HG02885 (cell line): Measurements from ENCODE around the gene CLDN10.
"Not testable (repeated sequence)": the region's sequence is repeated elsewhere in the genome, so short reads cannot be mapped to it uniquely, and the experiment has no call there.

Experiments
- ATAC-seq: cut with Tn5 transposase; IDR thresholded peaks from one replicate; pipeline ENCODE4 v1.9.1; 2021; ENCODE audit warnings: mild to moderate bottlenecking; ENCODE audit not compliant: unreplicated experiment, poor library complexity

Gene CLDN10, protein sequence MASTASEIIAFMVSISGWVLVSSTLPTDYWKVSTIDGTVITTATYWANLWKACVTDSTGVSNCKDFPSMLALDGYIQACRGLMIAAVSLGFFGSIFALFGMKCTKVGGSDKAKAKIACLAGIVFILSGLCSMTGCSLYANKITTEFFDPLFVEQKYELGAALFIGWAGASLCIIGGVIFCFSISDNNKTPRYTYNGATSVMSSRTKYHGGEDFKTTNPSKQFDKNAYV

DNA sequence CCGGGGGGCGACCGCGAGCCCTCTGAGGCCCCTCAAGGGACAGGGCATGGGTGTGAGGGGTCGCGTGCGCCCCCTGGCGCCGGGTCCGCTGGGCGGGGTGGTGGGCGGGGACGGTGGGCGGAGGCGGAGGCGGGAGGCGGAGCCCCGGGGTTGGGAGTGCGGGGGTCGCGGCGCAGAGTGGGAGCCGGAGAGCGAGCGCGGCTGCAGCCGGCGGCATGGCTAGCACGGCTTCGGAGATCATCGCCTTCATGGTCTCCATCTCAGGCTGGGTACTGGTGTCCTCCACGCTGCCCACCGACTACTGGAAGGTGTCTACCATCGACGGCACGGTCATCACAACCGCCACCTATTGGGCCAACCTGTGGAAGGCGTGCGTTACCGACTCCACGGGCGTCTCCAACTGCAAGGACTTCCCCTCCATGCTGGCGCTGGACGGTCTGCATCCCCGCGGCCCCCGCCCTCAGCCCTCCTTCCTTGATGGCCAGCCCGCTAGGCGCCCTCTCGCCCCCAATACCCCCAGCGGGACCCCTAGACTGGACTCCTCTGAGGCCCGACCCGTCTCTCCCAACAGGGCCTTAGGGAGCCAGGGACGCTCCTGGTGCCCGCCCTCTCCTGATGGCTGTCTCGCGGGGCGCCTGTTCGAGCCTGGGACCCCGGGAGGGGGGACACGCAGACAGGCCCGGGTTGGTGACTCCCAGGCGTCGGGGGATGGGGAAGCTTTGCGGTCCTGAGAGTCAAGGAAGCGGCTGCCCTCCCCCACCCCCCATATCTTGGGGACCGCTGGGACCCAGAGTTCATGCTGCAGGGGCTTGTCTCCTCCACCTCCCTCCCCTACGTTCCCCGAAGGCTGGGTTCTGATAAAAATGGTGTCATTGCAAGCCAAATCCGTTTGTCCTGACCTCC, at the start of gene CLDN10:
Gene CLDN10, plus strand, starts transcription at position 182 of the 903 bp plus-strand sequence. Its CDS starts 34 bp downstream, at position 216.
- no peak for ATAC-seq

DNA sequence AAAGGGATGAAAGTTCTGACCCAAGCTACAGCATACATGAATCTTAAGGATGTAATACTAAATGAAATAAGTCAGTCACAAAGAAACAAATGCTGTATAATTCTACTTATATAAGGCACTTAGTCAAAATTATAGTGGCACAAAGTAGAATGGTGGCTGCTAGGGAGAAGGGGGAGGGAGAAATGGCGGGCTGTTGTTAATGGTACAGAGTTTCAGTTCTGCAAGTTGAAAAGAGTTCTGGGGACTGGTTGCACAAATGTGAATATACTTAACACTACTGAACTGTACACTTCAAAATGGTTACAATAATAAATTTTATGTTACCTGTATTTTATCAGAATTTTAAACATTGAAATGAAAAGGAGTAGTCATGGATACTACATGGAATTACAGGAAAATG, 48.9 kb upstream of the CLDN10 start:
- no peak for ATAC-seq

DNA sequence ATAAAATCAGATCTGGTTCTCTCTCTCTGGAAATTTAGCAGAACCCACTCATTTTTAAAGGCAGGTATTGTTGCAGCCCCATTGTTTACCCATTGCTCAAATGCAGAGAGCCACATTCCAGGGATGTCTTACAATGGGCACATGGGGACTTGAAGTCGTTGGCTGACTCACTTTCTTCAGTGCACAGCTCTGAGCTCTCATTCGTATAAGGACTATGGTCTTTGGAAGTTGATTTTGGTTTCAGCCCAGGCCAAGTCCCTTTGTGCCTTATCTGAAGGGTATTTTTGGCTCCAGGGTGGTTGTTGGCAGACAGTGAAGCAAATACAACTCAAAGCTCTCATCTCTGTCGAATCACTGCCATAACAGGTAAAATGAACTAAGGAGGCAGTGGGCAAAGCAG, 47.3 kb upstream of the CLDN10 start:
- no peak for ATAC-seq

DNA sequence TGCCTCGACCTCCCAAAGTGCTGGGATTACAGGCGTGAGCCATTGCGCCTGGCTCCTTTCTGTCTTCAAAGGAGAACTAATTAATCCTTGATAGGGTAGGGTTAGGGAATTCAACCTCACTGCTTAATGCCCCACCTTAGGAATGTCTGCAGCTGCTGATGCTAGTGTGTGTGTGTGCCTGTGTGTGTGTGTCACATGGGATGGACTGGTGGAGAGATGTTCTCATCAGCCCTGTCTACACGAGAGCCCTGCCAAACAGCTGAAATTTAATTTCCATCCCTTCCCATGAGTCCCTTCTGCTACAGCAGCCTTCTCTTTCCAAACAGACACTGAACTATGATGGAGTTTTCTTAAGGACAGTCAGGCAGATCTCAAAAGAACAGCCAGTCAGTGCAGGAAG, 46.5 kb upstream of the CLDN10 start:
- no peak for ATAC-seq

DNA sequence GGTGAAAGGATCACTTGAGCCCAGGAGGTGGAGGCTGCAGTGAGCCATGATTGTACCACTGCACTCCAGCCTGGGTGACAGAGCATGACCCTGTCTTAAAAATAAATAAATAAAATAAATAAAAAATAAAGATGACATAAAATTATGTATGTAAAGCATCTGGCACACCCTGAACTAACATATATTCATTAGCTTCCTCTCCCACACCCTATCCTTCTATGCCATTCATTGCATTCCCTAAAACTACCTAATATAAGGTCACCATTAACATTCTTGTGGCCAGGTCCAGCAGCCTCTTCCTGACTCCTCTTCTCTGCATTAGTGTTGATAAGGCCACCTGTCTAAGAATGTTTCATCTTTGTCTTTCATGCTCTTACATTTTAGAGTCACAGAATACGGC, 44.5 kb upstream of the CLDN10 start:
- ATAC-seq, result no peak

DNA sequence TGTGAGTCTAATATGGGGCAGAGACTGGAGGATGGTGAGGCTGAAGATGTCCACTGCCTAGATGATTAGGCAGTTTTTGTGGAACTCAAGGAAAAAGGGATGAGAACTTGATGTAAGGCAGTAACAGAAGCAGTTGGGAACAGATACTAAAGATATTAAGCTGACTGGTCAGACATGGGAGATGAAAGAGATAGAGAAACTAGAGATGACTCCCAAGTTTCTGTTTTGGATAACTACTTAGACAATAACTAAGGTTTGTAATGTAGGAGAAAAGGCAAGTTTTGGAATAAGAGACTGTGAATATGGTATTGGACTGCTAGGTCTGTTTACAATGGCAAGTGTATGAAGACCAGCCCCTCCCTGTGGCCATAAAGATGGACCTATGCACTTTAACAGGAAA, 43.5 kb upstream of the CLDN10 start:
- ATAC-seq, result no peak

DNA sequence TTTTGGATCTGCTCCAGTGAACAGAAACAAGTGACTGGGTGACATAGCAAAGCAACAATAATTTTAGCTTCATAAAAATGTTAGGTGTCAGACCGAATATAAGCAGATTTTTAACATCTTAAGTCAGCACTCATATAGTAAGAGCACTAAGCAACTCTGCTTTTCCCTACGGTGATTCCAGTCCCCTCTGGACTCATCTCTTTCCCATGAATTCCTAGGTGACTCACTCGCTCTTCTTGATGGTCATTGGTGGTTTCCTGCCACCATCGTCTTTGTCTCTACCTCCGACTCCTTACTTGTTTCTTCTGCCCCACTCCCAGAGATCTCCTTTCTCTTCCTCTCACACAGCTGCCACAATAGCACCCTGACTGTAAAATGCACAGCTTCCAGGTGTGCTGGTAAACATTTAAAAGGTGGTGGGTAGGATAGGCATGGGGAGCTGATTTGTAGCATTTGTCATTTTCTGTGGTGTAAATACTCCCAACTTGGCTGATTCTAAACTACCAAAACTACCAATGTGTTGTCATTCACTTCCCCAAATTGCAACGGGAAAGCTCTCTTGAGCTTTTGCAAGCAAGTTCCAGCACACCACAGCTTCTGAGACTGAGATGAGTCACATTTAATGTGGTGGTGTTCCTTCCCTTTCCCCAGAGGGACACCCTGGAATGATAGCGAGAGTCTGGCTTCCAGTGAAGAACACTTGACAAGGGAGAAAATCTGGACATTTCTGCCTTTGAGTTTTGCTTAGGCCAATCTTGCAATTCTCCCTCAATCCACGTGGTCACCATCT, 42.8 kb upstream of the CLDN10 start:
- ATAC-seq, result no peak

DNA sequence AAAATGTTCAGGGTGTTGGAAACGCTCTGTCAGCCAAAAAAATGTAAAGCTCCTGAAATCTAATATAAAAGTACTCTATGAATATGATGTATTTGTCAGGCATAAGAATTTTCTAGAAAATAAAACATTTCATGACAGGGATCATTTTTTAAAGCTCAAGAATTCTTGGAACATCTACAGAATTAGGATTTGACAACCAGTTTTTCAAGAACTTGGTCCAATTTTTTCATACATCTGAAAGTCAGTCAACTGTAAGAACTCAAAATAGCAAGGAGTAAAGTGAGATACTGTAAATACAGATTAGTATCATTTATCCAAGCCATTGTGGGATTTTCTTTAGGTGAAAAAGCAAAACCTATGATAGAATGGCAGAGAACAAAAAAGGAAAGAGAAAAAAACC, 41.6 kb upstream of the CLDN10 start:
- ATAC-seq, result no peak

DNA sequence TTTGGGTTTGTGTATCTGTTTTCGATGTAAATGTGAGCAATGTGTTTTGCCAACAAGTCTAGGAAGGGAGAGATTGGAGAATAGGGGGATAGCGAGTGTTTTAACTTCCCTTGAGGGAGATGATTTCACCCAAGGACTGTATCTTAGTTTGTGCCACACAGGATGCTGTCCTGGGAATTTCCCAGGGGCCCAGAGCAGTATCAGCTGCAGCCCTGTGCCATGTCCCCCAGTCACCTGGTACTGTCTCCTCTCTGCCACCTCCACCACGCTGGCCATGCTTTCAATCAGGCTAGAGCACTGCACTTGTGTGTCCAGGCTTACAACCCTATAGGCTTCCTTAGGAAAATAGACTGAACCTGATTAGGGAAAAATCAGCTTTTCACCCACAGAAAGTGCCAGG, 40.1 kb upstream of the CLDN10 start:
- no peak for ATAC-seq

DNA sequence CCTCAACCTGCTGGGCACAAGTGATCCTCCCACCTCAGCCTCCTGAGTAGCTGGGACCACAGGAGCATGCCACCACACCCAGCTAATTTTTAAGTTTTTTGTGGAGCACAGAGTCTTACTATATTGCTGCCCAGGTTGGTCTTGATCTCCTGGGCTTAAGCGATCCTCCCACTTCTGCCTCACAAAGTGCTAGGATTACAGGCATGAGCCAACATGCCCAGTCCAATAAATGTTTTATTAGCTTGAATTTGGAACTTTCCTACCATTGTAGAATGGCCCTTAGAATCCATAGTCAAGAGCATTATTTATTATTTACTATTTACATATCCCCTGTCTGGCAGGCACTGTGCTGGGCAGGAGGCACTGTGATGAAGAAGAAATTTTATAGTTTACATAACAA, 39.6 kb upstream of the CLDN10 start:
- ATAC-seq, result no peak

DNA sequence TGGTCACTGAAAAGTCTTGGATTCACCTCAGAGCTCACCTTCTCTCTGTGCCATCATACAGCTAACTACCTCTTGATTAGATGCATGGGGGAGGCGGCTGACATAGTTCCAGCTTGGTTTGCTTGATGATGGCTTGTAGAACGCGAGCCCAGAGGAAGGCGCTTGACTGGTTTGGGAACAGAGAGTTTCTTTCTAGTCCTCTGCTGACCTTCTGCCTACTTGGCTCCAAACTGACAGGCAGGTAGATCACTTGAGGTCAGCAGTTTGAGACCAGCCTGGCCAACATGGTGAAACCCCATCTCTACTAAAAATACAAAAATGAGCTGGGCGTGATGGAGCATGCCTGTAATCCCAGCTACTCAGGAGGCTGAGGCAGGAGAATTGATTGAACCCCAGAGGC, 36.9 kb upstream of the CLDN10 start:
- ATAC-seq, result not testable (repeated sequence)

DNA sequence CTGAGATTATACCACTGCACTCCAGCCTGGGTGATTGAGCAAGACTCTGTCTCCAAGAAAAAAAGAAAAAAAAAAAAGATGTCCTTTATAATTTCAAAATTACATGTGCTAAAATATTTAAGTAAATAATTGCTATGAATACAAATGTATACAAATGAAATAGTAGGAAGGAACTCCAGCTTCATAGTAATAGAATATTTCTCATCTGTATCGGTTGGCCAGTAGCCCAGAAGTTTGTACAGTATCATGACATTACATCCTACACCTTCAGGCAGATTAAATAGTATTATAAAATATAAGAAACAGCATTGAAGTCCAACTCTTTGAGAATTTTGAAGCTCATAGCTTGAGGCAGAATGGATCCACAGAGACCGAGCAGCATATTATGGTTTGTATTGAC, 36.5 kb upstream of the CLDN10 start:
- ATAC-seq, result no peak

DNA sequence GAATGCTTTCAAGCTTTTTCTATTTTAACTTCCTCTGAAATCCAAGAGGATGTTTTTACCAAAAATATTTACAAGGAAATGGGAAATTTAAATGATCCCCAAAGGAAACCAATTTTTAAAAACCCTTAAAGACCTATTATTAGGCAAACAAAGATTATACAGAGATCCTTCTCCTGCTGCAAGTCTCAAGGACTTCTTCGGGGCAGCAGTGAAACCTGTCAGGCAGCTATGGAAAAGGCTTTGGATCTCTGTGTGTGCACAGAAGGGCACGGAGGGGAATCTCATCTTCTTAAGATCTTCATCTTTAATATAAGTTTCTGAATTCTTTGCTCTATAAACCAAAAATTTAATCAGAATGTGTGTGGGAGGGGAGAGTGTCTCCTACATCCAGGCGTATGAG, 36.0 kb upstream of the CLDN10 start:
- no peak for ATAC-seq

DNA sequence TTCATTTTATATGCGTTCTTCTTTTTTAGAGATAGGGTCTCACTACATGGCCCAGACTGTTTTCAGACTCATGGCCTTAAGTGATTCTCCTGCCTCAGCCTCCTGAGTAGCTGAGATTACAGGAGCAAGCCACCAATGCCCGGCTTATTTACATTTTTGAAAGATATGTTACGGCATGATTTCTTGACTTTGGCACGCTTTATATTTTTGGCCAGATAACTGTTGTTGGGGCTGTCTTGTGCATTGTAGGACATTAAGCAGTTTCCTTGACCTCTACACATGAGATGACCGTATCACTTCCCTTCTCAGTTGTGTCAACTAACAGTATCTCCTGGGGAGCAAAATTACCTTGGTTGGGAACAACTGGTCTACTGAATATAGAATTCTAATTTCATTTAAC, 28.9 kb upstream of the CLDN10 start:
- no peak for ATAC-seq

DNA sequence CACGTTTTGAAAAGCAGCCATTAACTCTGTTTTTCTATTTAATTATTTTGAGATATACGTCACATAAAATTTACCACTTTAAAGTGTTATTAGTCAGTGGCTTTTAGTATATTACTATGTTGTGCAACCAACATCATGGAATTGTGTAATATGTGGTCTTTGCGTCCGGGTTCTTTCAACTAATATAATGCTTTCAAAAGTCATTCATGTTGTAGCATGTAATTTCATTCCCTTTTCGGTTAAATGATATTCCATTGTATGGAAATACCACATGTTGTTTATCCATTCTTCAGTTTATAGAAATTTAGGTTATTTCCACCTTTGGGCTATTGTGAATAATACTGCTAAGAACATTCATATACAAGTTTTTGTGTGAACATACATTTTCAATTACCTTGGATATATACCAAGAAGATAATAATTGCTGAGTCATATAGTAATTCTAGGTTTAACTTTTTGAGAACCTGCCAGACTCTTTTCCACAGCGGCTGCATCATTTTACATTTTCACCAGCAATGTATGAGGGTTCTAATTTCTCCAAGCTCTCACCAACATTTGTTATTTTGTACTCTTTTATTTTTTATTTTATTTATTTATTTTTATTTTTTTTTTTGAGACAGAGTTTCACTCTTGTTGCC, 28.1 kb upstream of the CLDN10 start:
- ATAC-seq, result no peak

DNA sequence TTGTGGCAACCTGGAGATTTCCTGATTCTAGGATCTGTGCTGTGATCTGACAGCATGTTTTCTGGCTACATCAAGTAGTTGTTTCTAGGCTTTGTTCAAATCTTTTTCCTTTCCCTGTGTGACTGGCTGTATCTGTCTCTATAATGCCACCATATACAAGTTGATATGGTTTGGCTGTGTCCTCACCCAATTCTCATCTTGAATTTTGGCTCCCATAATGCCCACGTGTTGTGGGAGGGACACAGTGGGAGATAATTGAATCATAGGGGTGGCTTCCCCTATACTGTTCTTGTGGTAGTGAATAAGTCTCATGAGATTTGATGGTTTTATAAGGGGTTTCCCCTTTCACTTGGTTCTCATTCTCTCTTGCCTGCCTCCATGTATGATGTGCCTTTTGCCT, 24.6 kb upstream of the CLDN10 start:
- no peak for ATAC-seq

DNA sequence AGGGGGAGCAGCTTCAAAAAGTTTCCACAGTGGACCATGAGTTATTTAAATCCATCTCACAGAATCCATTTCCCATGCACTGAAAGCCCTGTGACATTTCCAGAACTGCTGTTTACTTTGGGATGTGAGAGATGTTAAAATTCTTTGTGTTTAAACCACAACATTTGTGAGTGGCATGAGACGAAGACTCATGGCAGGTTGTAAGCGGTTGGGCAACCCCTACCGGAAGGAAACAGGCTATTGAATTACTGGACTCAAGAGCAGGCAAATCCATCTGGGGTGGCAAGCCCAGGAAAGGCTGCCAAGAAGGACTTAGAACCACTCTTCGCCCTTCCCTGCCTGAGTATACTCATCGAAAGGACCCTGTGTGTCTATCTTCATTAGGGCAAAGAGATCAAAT, 22.3 kb upstream of the CLDN10 start:
- ATAC-seq, result no peak

DNA sequence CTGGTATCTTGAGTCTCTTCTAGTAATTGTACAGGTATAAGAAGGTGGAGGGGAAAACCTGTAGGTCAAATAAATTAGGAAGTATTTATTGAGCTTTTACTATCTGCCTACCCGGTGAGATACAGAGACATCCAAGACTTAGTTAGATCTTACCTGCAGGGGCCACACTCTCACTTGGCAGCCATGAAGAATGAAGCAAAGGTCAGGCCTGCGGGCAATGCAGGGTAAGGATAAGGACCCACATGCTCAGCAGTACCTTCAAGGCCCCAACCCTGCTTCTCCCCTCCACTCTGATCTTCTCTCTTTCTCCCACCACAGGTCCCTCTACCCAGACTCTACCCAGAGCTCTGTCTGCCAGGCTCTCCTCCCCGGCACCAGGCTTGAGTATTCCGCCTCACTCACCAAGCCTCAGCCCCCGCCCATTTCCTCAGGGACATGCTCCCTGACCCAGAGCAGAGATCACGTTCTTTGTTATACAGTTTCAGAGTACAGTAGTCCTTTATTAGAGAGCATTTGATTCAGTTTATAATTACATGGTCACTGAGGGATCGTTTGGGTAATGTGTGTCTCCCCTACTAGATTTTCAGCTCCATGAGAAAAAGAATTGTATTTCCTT, 18.9 kb upstream of the CLDN10 start:
- no peak for ATAC-seq

DNA sequence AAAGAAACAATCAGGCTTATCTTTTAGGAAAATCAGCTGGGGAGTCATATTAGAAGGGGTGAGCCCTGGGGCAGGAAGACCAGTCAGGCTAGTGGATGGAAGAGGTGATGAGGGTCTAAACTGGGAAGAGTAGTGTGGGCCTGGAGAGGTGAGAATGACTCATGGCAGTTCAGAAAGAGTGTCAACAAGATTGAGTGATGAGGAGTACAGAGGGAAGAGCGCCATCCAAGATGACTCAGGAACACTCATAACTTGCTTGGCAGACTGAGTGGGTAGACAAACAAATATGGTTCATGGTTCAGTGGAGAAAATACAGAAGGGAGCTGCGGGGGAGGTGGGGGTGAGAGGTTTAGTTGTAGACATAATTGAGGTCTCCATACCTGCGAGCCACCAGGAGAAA, 17.3 kb upstream of the CLDN10 start:
- peak; percentile 75 for ATAC-seq

DNA sequence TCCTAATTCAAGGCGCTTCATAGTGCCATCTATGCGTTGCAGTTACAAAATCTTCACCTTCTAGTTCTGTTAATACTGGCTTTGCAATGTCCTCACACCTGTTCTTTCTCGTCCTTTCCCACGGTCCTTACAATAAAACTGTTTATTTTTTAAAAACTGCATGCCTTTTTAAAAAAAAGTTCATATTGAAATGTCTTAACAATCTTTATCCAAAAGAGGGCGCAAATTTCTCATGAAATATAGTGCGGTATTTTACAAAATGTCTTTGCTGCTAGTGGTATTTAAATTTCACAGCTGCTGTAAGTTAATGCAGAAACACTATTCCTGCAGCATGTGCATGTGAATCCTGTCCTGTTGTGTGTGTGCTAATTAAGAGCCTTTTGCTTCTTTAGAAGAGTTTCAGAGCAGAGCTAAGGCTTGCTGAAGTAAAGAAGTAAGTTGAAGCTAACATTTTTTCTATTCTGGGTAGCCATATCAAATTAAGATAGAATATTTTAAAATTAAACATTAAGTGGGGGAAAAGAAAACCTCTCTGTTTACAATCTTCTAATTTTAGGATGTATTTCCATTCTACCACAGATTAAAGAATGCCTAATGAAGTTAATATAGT, 15.8 kb upstream of the CLDN10 start:
- no peak for ATAC-seq
